Measurements from ENCODE around the gene YY1.
A peak's percentile ranks its signal among the peaks of the same experiment; 100 is the strongest.
"Not testable (repeated sequence)": the region's sequence is repeated elsewhere in the genome, so short reads cannot be mapped to it uniquely, and the experiment has no call there.

The YY1 gene

DNA sequence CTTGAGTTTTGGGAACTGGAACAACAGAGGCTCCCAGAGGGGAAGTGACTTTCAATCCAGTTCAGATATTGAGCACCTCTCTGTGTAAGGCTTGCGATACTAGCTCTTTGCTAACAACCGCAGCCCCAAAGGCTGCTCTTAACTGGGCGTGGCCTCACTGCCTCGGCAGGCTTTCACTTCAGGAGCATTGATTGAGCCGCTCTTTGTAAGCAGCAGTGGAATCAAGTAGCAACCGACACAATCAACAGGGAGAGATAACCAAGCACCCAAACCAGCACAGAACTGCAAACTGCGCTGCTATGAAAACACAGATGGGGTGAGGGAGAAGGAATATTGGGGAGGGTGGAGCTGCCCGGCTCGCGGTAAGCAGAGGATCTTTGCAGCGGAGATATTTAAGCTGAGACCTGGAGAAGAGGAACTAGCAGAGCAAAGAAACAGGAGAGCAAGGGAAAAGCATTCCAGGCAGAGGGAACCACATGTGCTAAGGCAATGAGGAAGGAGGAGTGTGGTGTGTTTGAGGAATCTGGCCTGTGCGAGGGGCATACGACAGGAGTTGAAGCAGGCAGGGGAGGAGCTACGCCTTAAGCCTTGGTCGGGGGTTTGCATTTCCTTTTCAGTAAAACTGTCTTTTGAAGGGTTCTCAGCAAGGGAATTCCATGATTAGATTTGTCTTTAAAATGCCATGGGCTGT is 17.3 kb upstream of the YY1 start:
- peaks cover 0 to 22% (median 0%) of the 10 kb centered on the region in 11 experiments; a peak in 3 of 22 replicates for H4K20me1 ChIP-seq
- peak overlapping the region; percentile 85 to 100 (median 96) for H3K4me2 ChIP-seq
- H3K36me3 ChIP-seq: 0 out of 22 replicates have a peak, but pooled peaks cover 0 to under 1% (median 0%) of the 10 kb centered on the region in 11 experiments
- TF ChIP-seq Cebpa-rat (IDR thresholded peaks at IDR 0.05): 0 out of 22 replicates have a peak, but pooled peaks of 2 of the 11 experiments have one; percentile 11 to 38
- peak overlapping the region; percentile 49 to 68 (median 60) for H3K4me3 ChIP-seq
- H3K9me3 ChIP-seq (replicated peaks in 1 of 11): no peaks in the 10 kb centered on the region
- peaks cover 53 to 69% (median 64%) of the 10 kb centered on the region in 10 experiments for H3K4me1 ChIP-seq
- H3K27ac ChIP-seq: peak overlapping the region; percentile 56 to 80 (median 73); a peak in 21 of 22 replicates
- peak overlapping the region; percentile 64 to 79 (median 74) for H3K9ac ChIP-seq
- no peaks in the 10 kb centered on the region for H3K27me3 ChIP-seq

DNA sequence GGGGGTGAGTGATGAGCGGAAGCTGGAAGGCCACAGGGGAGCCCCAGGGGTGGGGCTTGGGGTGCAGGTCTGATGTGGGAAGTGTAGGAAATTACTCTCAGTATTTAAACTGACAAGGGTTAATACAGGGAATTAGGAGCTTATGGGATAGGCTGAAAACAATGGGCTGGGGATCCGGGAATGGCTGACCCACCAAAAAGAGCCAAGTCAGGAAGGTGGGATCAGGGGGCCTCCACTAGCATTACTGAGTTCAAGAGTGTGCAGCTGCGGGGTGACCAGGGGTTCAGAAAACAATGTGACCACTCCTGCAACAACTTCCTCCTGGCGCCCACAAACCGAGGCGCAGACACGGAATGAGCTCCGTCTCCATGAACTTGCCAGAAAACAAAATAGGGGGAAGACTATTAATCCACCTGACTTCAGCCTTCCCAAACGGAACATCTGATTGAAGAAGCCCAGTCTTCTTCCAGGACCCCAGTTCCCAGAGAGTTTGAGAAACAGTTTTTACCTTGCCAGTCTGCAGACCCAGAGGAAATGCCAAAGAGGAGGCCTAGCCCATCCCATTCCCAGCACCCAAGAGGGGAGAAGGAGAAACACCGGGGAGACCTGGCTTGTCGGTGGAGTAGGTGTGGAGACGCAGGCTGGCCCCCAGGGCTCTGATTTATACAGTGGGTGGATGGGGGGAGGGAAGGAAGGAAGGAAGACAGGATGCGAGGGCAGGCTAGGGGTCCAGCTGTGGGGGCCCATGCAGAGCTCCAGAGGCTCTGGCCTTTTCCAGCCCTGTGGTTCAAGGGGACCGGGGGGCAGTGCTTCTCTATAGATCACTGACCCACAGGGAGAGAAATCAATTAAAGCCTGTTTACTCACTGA is 16.5 kb upstream of the YY1 start:
- TF ChIP-seq Cebpa-rat (IDR thresholded peaks at IDR 0.05): no peak
- H3K4me1 ChIP-seq: peaks cover 53 to 72% (median 64%) of the 10 kb centered on the region in 10 experiments

DNA sequence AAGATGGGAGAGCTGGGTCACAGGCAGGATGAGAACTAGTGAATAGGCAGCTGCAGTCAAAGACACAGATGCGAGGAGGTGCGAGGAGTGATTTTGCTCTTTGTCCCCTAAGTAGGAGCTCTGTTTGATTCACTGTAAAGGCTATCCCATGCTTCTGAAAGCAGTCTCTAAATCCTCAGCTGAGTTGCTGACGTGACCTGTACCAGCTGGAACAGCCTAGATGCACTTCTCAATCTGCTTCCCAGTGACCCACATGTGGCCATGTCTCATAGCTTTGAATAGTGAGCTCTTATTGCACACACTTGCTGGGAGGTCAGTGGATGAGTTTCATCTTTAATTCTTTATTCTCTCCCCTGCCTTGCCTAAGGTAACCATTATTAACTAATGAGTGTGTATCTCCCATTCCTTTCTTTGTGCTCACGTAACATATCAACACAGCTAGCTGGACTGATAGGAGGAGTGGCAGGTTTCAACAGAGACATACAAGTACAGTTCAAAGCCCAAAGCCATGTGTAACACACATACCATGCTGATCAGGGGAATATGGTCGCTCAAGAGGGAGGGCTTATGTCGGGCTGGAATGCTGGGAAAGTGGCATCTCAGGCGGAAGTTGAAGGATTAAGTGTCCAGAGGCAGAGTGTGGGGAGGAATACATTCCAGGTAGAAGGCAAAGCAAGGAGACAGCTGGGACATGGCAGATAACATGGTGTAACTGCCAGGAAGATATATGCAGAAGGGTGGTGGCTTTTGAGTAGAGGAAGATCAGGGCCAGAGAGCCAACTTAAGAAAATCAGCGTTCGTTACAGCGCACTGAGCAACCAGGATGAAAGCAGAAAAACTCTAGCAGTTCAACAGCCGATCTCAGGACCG is 15.4 kb upstream of the YY1 start:
- H3K27ac ChIP-seq: peak overlapping the region; percentile 56 to 80 (median 73); a peak in 21 of 22 replicates
- peak overlapping the region; percentile 64 to 79 (median 74); a peak in 17 of 22 replicates for H3K9ac ChIP-seq
- peak overlapping the region in 7 of 10 experiments; percentile 18 to 68 (median 59); a peak in 9 of 20 replicates for H3K4me3 ChIP-seq
- no peaks in the 10 kb centered on the region for H3K27me3 ChIP-seq
- H4K20me1 ChIP-seq: peaks cover 0 to 40% (median 0%) of the 10 kb centered on the region in 11 experiments; a peak in 2 of 22 replicates
- H3K4me2 ChIP-seq: peak overlapping the region; percentile 85 to 100 (median 96)
- H3K4me1 ChIP-seq: peaks cover 53 to 73% (median 64%) of the 10 kb centered on the region in 10 experiments
- no peaks in the 10 kb centered on the region for H3K9me3 ChIP-seq (replicated peaks in 1 of 11)
- H3K36me3 ChIP-seq: peaks cover 0 to 16% (median 13%) of the 10 kb centered on the region in 11 experiments; a peak in 11 of 22 replicates
- TF ChIP-seq Cebpa-rat (IDR thresholded peaks at IDR 0.05): no peak

More for the DNA sequence above, 16.5 kb upstream of the YY1 start:
- Histone ChIP-seq H3K4me3 (peak overlapping the region; percentile 49 to 68 (median 60)), H3K36me3 (peaks cover 0 to 9% (median 4%) of the 10 kb centered on the region in 11 experiments; a peak in 5 of 22 replicates), H3K27me3 (no peaks in the 10 kb centered on the region), H3K4me2 (peak overlapping the region; percentile 85 to 100 (median 96)), H3K27ac (peak overlapping the region; percentile 56 to 80 (median 73); a peak in 21 of 22 replicates), H3K9me3 (replicated peaks in 1 of 11) (no peaks in the 10 kb centered on the region), H4K20me1 (peaks cover 0 to 29% (median 0%) of the 10 kb centered on the region in 11 experiments; a peak in 3 of 22 replicates), H3K9ac (peak overlapping the region; percentile 64 to 79 (median 74))

DNA sequence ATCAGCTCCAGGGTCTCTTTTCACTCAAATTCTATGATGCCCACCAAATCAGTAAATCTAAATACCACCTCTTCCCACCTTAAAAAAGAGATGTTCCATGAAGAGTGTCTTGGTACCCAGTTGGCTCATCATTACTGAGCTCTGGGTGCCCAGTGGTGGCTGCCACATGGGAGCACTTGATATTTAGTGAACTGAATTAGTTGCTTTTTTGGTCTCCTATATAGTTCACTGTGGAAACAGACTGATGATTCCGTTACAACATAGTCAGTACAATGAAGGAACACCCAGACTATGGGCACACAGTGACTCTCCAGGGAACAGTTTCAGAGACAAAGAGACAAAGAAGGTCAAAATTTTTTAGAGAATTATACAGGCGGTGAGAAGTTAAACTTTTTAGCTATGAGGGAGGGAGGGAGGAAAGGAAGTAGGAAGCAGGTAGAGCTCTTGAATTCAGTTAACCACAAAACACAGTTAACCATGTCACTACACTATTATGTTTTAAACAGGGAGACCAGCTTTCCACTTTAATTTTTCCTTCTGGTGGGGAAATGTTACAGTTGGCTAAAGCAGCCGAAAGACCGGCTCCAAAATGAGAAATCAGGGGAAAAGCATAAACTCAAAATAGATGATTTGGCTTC is 14.6 kb upstream of the YY1 start:
- Histone ChIP-seq H3K27me3 (no peaks in the 10 kb centered on the region), H3K4me1 (peaks cover 53 to 74% (median 62%) of the 10 kb centered on the region in 10 experiments), H3K4me2 (peak overlapping the region; percentile 85 to 100 (median 96)), H3K9me3 (replicated peaks in 1 of 11) (no peaks in the 10 kb centered on the region), H3K9ac (peak overlapping the region in 9 of 11 experiments; percentile 1 to 79 (median 44); a peak in 14 of 22 replicates), H4K20me1 (peaks cover 0 to 47% (median 2%) of the 10 kb centered on the region in 11 experiments; a peak in 8 of 22 replicates), H3K36me3 (peaks cover 0 to 23% (median 13%) of the 10 kb centered on the region in 11 experiments; a peak in 12 of 22 replicates), H3K4me3 (peak overlapping the region in 5 of 10 experiments; percentile 8 to 37 (median 18); a peak in 3 of 20 replicates), H3K27ac (peak overlapping the region in 8 of 11 experiments; percentile 42 to 79 (median 68); a peak in 16 of 22 replicates)
- no peak for TF ChIP-seq Cebpa-rat (IDR thresholded peaks at IDR 0.05)

DNA sequence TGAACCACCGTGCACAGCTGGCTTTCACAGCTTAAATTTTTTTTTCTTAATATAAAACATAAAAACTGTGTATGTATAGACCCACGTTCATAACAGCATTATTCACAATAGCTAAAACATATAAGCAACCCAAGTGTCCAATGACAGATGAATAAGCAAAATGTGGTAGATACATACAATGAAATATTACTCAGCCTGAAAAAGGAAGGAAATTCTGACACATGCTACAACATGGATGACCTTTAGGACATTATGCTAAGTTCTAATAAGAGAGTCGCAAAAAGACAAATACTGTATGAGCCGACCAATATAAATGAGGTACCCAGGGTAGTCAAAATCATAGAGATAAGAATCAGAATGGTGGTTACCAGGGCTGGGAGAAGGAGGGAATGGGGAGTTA is 13.8 kb upstream of the YY1 start:
- no peak for TF ChIP-seq Cebpa-rat (IDR thresholded peaks at IDR 0.05)
- H3K9ac ChIP-seq: peak overlapping the region in 6 of 11 experiments; percentile 35 to 79 (median 70); a peak in 8 of 22 replicates
- peak overlapping the region in 6 of 11 experiments; percentile 55 to 76 (median 68); a peak in 8 of 22 replicates for H3K27ac ChIP-seq
- peaks cover under 1 to 31% (median 20%) of the 10 kb centered on the region in 11 experiments; a peak in 21 of 22 replicates for H3K36me3 ChIP-seq
- H4K20me1 ChIP-seq: peaks cover 0 to 54% (median 10%) of the 10 kb centered on the region in 11 experiments; a peak in 12 of 22 replicates
- H3K4me3 ChIP-seq: peak overlapping the region in 2 of 10 experiments; percentile 30 to 37; a peak in 1 of 20 replicates
- peaks cover 51 to 68% (median 55%) of the 10 kb centered on the region in 10 experiments for H3K4me1 ChIP-seq
- H3K4me2 ChIP-seq: peak overlapping the region; percentile 85 to 100 (median 96); a peak in 21 of 22 replicates
- H3K9me3 ChIP-seq (replicated peaks in 1 of 11): no peaks in the 10 kb centered on the region
- no peaks in the 10 kb centered on the region for H3K27me3 ChIP-seq

DNA sequence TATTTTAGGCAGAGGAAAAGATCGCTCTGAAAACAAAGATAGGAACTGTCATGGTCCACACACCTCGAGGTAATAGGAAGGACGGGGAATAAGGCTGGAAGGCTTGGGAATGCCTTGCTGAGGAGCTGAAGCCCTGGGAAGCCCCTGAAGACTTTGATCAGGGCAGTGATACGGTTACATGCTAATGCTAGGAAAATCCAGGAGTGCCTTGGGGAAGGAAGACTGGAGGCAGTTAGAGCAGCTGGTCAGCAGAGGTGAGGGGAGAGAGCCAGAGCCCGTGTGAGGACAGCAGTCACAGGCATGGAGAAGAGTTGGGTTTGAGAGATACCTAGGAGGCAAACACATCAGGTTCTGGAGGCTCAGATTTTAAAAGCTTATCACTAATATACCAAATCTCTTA is 8.6 kb upstream of the YY1 start:
- TF ChIP-seq Cebpa-rat (IDR thresholded peaks at IDR 0.05): no peak
- no peak overlapping the region for H3K4me2 ChIP-seq
- no peaks in the 10 kb centered on the region for H3K9me3 ChIP-seq (replicated peaks in 1 of 11)
- H3K9ac ChIP-seq: no peak overlapping the region
- H3K27me3 ChIP-seq: no peaks in the 10 kb centered on the region
- H4K20me1 ChIP-seq: peaks cover 18 to 85% (median 54%) of the 10 kb centered on the region in 11 experiments; a peak in 21 of 22 replicates
- no peak overlapping the region for H3K4me3 ChIP-seq
- peaks cover 16 to 80% (median 70%) of the 10 kb centered on the region in 11 experiments for H3K36me3 ChIP-seq
- H3K27ac ChIP-seq: no peak overlapping the region
- peaks cover 7 to 32% (median 16%) of the 10 kb centered on the region in 10 experiments for H3K4me1 ChIP-seq

DNA sequence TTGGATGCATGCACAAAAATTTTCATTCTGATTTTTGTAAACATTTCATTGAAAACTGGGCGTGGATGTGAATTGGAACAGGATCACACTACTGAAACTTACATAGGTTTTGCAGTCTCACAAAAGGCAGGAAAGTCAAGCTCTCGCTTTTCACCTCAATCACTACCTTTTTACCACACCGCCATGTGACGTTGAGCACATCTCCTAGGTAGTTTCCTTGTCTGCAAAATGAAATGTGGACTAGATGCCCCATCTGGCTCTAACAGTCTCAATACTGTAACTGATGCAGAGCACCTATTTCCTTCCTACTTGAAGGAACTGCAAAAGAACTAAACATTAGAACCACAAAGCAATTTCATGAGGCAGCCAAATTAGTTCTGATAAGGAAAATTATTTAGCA is 4.4 kb upstream of the YY1 start:
- Histone ChIP-seq H3K4me1 (peaks cover 22 to 36% (median 31%) of the 10 kb centered on the region in 10 experiments), H3K4me2 (peak overlapping the region in 8 of 11 experiments; percentile 86 to 91 (median 89); a peak in 9 of 22 replicates), H3K27ac (no peak overlapping the region), H3K36me3 (peaks cover 16 to 65% (median 58%) of the 10 kb centered on the region in 11 experiments), H3K27me3 (no peaks in the 10 kb centered on the region), H3K4me3 (no peak overlapping the region), H3K9me3 (replicated peaks in 1 of 11) (no peaks in the 10 kb centered on the region), H3K9ac (peak overlapping the region in 2 of 11 experiments; percentile 3 to 14; a peak in 2 of 22 replicates), H4K20me1 (peaks cover 42 to 89% (median 78%) of the 10 kb centered on the region in 11 experiments)
- no peak for TF ChIP-seq Cebpa-rat (IDR thresholded peaks at IDR 0.05)

- Histone ChIP-seq H3K4me1 (peaks cover 26 to 42% (median 35%) of the 10 kb centered on the region in 10 experiments), H3K36me3 (peaks cover 4 to 53% (median 41%) of the 10 kb centered on the region in 11 experiments; a peak in 21 of 22 replicates), H3K4me3 (peak overlapping the region; percentile 91 to 100 (median 99); a peak in 16 of 20 replicates), H3K9ac (peak overlapping the region in 9 of 11 experiments; percentile 1 to 99 (median 98); a peak in 15 of 22 replicates), H3K27ac (peak overlapping the region in 1 of 11 experiments; percentile 37; a peak in 1 of 22 replicates), H3K4me2 (peak overlapping the region; percentile 86 to 92 (median 89)), H4K20me1 (peaks cover 52 to 86% (median 72%) of the 10 kb centered on the region in 11 experiments)
- H3K27me3 ChIP-seq; H3K9me3 ChIP-seq (replicated peaks in 1 of 11): not testable (repeated sequence)
These were observed 2.6 kb upstream of the YY1 start for GRCh38 chr14:100236271-100236818.

All from BLaER1 treated with 17β-estradiol and CSF1 and Interleukin-3, amounts not matched to agents 10 nM and 100 nM (cell line).